CD14-positive monocyte (primary cell): Measurements from ENCODE around the gene NPAS2. TPM values are rescaled to one million over a fixed set of nuclear protein-coding genes. Genes with fewer than 3 reads are reported as not detected.

Experiments used
- DNase-seq, 3 donors: peaks; one replicate each; pipeline ENCODE4 v3.0.0-alpha.2; 2011 to 2022
- H2AFZ ChIP-seq: 2 replicates; pipeline ENCODE4 v1.6.0; 2012; ENCODE audit warnings: mild to moderate bottlenecking, low read depth, low read length, inconsistent platforms; ENCODE audit not compliant: insufficient read depth, poor library complexity, severe bottlenecking
- H3K27ac ChIP-seq, 2 donors: 1 replicate in 1 of 2; 2 replicates in 1 of 2; pipeline ENCODE4 v1.5.1; 2012 to 2013; ENCODE audit warnings: low read length in 2 of 2, control low read depth in 1 of 2, inconsistent platforms in 1 of 2, low read depth in 1 of 2, mild to moderate bottlenecking in 1 of 2
- H3K27me3 ChIP-seq, 2 donors: one replicate each; pipeline versions ENCODE4 v1.6.0 to v1.6.1; 2011 to 2013; ENCODE audit warnings: low read length in 2 of 2; ENCODE audit not compliant: control insufficient read depth in 2 of 2, insufficient read depth in 2 of 2
- H3K36me3 ChIP-seq, 2 donors: replicated peaks in 1 of 2; 1 replicate in 1 of 2; 2 replicates in 1 of 2; pipeline versions ENCODE4 v1.5.1 to v1.6.1; 2012 to 2013; ENCODE audit warnings: low read length in 2 of 2, control low read depth in 1 of 2, inconsistent platforms in 1 of 2, mild to moderate bottlenecking in 1 of 2; ENCODE audit not compliant: insufficient read depth in 2 of 2, control insufficient read depth in 1 of 2
- H3K4me1 ChIP-seq, 2 donors: 1 replicate in 1 of 2; 2 replicates in 1 of 2; pipeline versions ENCODE4 v1.5.1 to v1.6.1; 2012 to 2013; ENCODE audit warnings: low read length in 2 of 2, control low read depth in 1 of 2, inconsistent platforms in 1 of 2, mild to moderate bottlenecking in 1 of 2, moderate library complexity in 1 of 2; ENCODE audit not compliant: insufficient read depth in 2 of 2, control insufficient read depth in 1 of 2
- H3K4me2 ChIP-seq: replicated peaks from 2 replicates; pipeline ENCODE3; 2012; ENCODE audit warnings: low read length, moderate library complexity, mild to moderate bottlenecking; ENCODE audit not compliant: poor library complexity, severe bottlenecking; ENCODE audit errors: extremely low read depth
- H3K4me3 ChIP-seq, 3 experiments: fragments of 200-600 bp in 1 of 3; sonication (generic) in 1 of 3; replicated peaks in 1 of 3; 1 replicate in 2 of 3; 2 replicates in 1 of 3; pipeline ENCODE4 v1.5.1; 2011 to 2013; ENCODE audit warnings: low read length in 3 of 3, mild to moderate bottlenecking in 3 of 3, control low read depth in 2 of 3, low read depth in 2 of 3, inconsistent platforms in 1 of 3, moderate library complexity in 1 of 3
- H3K79me2 ChIP-seq: 2 replicates; pipeline ENCODE4 v1.6.0; 2012; ENCODE audit warnings: mild to moderate bottlenecking, control low read depth, inconsistent platforms, low read length, moderate library complexity; ENCODE audit not compliant: insufficient read depth
- H3K9ac ChIP-seq: 2 replicates; pipeline ENCODE4 v1.6.0; 2017; ENCODE audit warnings: low read length, mild to moderate bottlenecking; ENCODE audit not compliant: insufficient read depth, poor library complexity, severe bottlenecking
- H3K9me3 ChIP-seq, 2 donors: replicated peaks in 1 of 2; 1 replicate in 1 of 2; 2 replicates in 1 of 2; pipeline versions ENCODE4 v1.5.1 to v1.6.1; 2012 to 2013; ENCODE audit warnings: low read length in 2 of 2, control low read depth in 1 of 2; ENCODE audit not compliant: control insufficient read depth in 1 of 2, insufficient read depth in 1 of 2
- H4K20me1 ChIP-seq: 2 replicates; pipeline ENCODE4 v1.6.0; 2012; ENCODE audit warnings: mild to moderate bottlenecking, low read length, control low read depth, moderate library complexity; ENCODE audit not compliant: insufficient read depth
- H3K27ac Mint-ChIP-seq, 7 donors: one replicate each; pipeline ENCODE4 v1.8.0; 2020; ENCODE audit warnings: mild to moderate bottlenecking in 7 of 7, mixed read lengths in 7 of 7, moderate library complexity in 6 of 7, inconsistent platforms in 2 of 7
- H3K27me3 Mint-ChIP-seq, 3 donors: one replicate each; pipeline ENCODE4 v1.8.0; 2021 to 2022; ENCODE audit warnings: low read depth in 3 of 3, mild to moderate bottlenecking in 3 of 3, mixed read lengths in 3 of 3, moderate library complexity in 3 of 3, inconsistent platforms in 1 of 3
- H3K36me3 Mint-ChIP-seq, 2 donors: one replicate each; pipeline ENCODE4 v1.8.0; 2020; ENCODE audit warnings: mixed read lengths in 2 of 2, inconsistent platforms in 1 of 2, mild to moderate bottlenecking in 1 of 2
- H3K4me1 Mint-ChIP-seq: one replicate; pipeline ENCODE4 v1.8.0; 2020; ENCODE audit warnings: mild to moderate bottlenecking, mixed read lengths
- H3K4me3 Mint-ChIP-seq, 2 donors: one replicate each; pipeline ENCODE4 v1.8.0; 2020; ENCODE audit warnings: mild to moderate bottlenecking in 2 of 2, mixed read lengths in 2 of 2, moderate library complexity in 1 of 2
- H3K9me3 Mint-ChIP-seq, 7 donors: one replicate each; pipeline ENCODE4 v1.8.0; 2020 to 2022; ENCODE audit warnings: mixed read lengths in 7 of 7, mild to moderate bottlenecking in 6 of 7, moderate library complexity in 6 of 7, inconsistent platforms in 2 of 7
- WGBS: methylation state at CpG from one replicate; pipeline ENCODE4 v1.1.5; 2013; ENCODE audit warnings: missing lambda C conversion rate; ENCODE audit not compliant: insufficient coverage; 5-methylcytosine and 5-hydroxymethylcytosine counted together
- intact Hi-C, 2 donors: fragments of 100-400 bp; cut with micrococcal nuclease; formaldehyde crosslinking; loops; one replicate each; pipeline versions ENCODE4 v1.15.0 to v1.15.1; 2023
- polyA plus RNA-seq, 3 donors: library from polyadenylated mRNA; depleted of rRNA in 1 of 3; unstranded in 2 of 3; stranded (reverse) in 1 of 3; fragments of 300-500 nt in 2 of 3; fragments of >200 nt in 1 of 3; fragmentation: Illumina TruSeq in 2 of 3; gene quantifications; 1 replicate in 2 of 3; 2 replicates in 1 of 3; pipeline ENCODE4 v1.2.3, GENCODE V29; 2012 to 2021
- TF ChIP-seq, protein P1 (sequence below): fragments of 200-600 bp; IDR thresholded peaks from one replicate; pipeline ENCODE4 v1.8.0; 2022; ENCODE audit warnings: antibody characterized with exemption, mild to moderate bottlenecking

The NPAS2 gene
- polyA plus RNA-seq, 3 donors = not detected

DNA sequence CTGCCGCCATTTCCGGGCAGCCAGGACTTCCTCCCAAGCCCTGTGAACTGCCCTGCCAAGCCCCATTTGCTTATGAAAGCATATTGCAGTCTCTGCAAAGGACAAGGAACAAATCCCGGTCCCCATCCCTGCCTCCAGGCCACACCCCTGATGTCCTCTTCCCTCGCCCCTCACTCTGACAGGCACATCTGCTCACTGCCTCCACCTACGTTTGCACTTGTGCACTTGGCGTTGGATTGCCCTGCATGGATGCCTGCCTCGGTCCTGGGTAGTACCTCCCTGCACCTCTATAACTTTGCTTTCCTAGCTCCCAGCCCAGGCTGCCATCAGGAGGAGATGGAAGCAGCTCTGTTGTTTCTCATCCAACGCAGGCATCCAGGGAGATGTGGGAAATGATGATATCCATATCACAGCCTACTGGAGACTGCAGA, 162.5 kb downstream of the NPAS2 start:
- H3K27me3 ChIP-seq = peaks cover 0 to 2% of the 10 kb centered on the region in 2 donors
- H2AFZ ChIP-seq = no peak overlapping the region
- H3K36me3 Mint-ChIP-seq = no peaks in the 10 kb centered on the region
- no peak for DNase-seq
- H3K4me1 ChIP-seq = no peaks in the 10 kb centered on the region
- H3K27ac ChIP-seq = no peak overlapping the region
- no peaks in the 10 kb centered on the region for H4K20me1 ChIP-seq
- no peaks in the 10 kb centered on the region for H3K9me3 ChIP-seq
- TF ChIP-seq, protein P1, sequence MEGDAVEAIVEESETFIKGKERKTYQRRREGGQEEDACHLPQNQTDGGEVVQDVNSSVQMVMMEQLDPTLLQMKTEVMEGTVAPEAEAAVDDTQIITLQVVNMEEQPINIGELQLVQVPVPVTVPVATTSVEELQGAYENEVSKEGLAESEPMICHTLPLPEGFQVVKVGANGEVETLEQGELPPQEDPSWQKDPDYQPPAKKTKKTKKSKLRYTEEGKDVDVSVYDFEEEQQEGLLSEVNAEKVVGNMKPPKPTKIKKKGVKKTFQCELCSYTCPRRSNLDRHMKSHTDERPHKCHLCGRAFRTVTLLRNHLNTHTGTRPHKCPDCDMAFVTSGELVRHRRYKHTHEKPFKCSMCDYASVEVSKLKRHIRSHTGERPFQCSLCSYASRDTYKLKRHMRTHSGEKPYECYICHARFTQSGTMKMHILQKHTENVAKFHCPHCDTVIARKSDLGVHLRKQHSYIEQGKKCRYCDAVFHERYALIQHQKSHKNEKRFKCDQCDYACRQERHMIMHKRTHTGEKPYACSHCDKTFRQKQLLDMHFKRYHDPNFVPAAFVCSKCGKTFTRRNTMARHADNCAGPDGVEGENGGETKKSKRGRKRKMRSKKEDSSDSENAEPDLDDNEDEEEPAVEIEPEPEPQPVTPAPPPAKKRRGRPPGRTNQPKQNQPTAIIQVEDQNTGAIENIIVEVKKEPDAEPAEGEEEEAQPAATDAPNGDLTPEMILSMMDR = no peak
- H3K4me2 ChIP-seq = no peak overlapping the region
- intact Hi-C loops = loop anchor here (5.0 to 10.0 kb wide), 4 partner anchors 250 to 1428 kb away; no protein-coding TSS in a partner anchor
- H3K9ac ChIP-seq = no peak overlapping the region
- no peak overlapping the region for H3K27ac Mint-ChIP-seq
- H3K4me3 Mint-ChIP-seq = no peak overlapping the region
- H3K36me3 ChIP-seq = no peaks in the 10 kb centered on the region
- 91% methylated on average over 7 of the region's 8 CpGs for WGBS
- peaks cover 7 to 10% (median 8%) of the 10 kb centered on the region in 3 donors for H3K27me3 Mint-ChIP-seq
- peaks cover 0 to 3% (median 0%) of the 10 kb centered on the region in 7 donors for H3K9me3 Mint-ChIP-seq
- no peaks in the 10 kb centered on the region for H3K4me1 Mint-ChIP-seq
- no peaks in the 10 kb centered on the region for H3K79me2 ChIP-seq
- H3K4me3 ChIP-seq = no peak overlapping the region

DNA sequence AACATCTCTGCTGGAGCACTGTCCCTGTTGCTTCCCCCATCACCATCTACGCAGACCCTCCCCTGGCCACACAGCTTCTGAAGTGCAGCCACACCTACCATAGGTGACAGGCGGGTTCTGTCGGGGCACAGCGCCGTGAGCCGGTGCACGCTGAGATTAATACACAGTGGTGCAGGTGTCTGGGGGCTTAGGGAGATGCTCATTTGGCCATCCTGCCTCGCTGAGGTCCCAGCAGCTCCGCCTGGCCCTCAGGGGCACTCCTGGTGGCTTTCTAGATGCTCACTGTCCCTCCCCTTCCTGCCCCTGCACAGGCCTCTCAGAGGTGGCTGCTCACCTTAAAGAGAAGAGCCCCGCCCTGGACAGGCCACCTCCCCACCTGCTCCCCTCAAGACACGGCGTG, 163.3 kb downstream of the NPAS2 start:
- no peaks in the 10 kb centered on the region for H3K4me1 Mint-ChIP-seq

More for the DNA sequence above, 163.3 kb downstream of the NPAS2 start:
- H4K20me1 ChIP-seq = no peaks in the 10 kb centered on the region
- no peak overlapping the region for H3K9ac ChIP-seq
- H3K27ac ChIP-seq = no peak overlapping the region
- Mint-ChIP-seq H3K9me3 (peaks cover 0 to 3% (median 0%) of the 10 kb centered on the region in 7 donors), H3K4me3 (no peak overlapping the region), H3K27ac (no peak overlapping the region), H3K36me3 (no peaks in the 10 kb centered on the region), H3K27me3 (peaks cover 3 to 9% (median 8%) of the 10 kb centered on the region in 3 donors)
- H3K27me3 ChIP-seq = peaks cover 0 to 2% of the 10 kb centered on the region in 2 donors
- H3K9me3 ChIP-seq = no peaks in the 10 kb centered on the region
- H3K4me3 ChIP-seq = no peak overlapping the region
- H3K4me2 ChIP-seq = no peak overlapping the region
- DNase-seq = no peak
- intact Hi-C loops = loop anchor here (5.0 to 10.0 kb wide), 4 partner anchors 251 to 1428 kb away; no protein-coding TSS in a partner anchor
- H3K36me3 ChIP-seq = no peaks in the 10 kb centered on the region
- H3K79me2 ChIP-seq = no peaks in the 10 kb centered on the region
- 94% methylated on average over 9 of the region's 12 CpGs for WGBS
- H3K4me1 ChIP-seq = no peaks in the 10 kb centered on the region
- H2AFZ ChIP-seq = no peak overlapping the region
- TF ChIP-seq, protein P1 = no peak
